Vagina (tissue), 2 donors: Measurements from ENCODE around the gene GEMIN7. TPM values are rescaled to one million over a fixed set of nuclear protein-coding genes. Genes with fewer than 3 reads are reported as not detected.

Experiments
- DNase-seq, 2 donors: peaks; one replicate each; pipeline ENCODE4 v3.0.0-alpha.2; 2017; ENCODE audit errors: extremely low spot score in 2 of 2
- H3K27ac ChIP-seq: fragments of 200-600 bp; sonication (generic); one replicate; pipeline ENCODE4 v1.5.1; 2019
- H3K27me3 ChIP-seq: fragments of 200-600 bp; sonication (generic); one replicate; pipeline ENCODE4 v1.5.1; 2019
- H3K36me3 ChIP-seq, 2 donors: fragments of 200-600 bp; sonication (generic); one replicate each; pipeline ENCODE4 v1.5.1; 2017 to 2019
- H3K4me1 ChIP-seq: fragments of 200-600 bp; sonication (generic); one replicate; pipeline ENCODE4 v1.5.1; 2019
- H3K4me3 ChIP-seq, 2 donors: fragments of 200-600 bp; sonication (generic); 1 replicate in 1 of 2; 2 replicates in 1 of 2; pipeline ENCODE4 v1.5.1; 2016 to 2019
- H3K9me3 ChIP-seq: fragments of 200-600 bp; sonication (generic); one replicate; pipeline ENCODE4 v1.5.1; 2019
- CTCF ChIP-seq, 3 experiments: fragments of 450-650 bp in 2 of 3; fragments of 200-600 bp in 1 of 3; sonication (generic) in 1 of 3; IDR thresholded peaks; one replicate each; pipeline ENCODE4 v1.5.1; 2017 to 2019; ENCODE audit warnings: antibody characterized with exemption in 3 of 3, mild to moderate bottlenecking in 2 of 3, moderate library complexity in 2 of 3
- POLR2A ChIP-seq, 2 donors: fragments of 450-650 bp; IDR thresholded peaks; one replicate each; pipeline ENCODE4 v1.6.1; 2017; ENCODE audit warnings: antibody characterized with exemption in 2 of 2, mild to moderate bottlenecking in 2 of 2, moderate library complexity in 2 of 2
- POLR2AphosphoS5 ChIP-seq, 2 donors: sonication (generic); formaldehyde crosslinking; IDR thresholded peaks; one replicate each; pipeline ENCODE4 v1.9.0; 2017; ENCODE audit warnings: antibody characterized with exemption in 2 of 2, mild to moderate bottlenecking in 2 of 2, low read depth in 1 of 2; ENCODE audit not compliant: insufficient read depth in 1 of 2
- intact Hi-C: fragments of 100-400 bp; cut with DNase I; formaldehyde crosslinking; loops from one replicate; pipeline ENCODE4 v1.15.1; 2023
- small RNA-seq: library from RNA; depleted of rRNA; stranded (forward); fragments of <200 nt; gene quantifications from one replicate; pipeline ENCODE3, GENCODE V24; 2016
- total RNA-seq: library from RNA; depleted of rRNA; stranded (reverse); fragments of >200 nt; gene quantifications from one replicate; pipeline ENCODE4 v1.2.3, GENCODE V29; 2016

The GEMIN7 gene
- total RNA-seq, 1 donor from 2014 or later: 42.0 TPM

- peaks cover 0 to 15% of the 10 kb centered on the region in 2 donors for H3K36me3 ChIP-seq
- H3K27me3 ChIP-seq: no peaks in the 10 kb centered on the region
- H3K27ac ChIP-seq: no peak overlapping the region
- H3K4me3 ChIP-seq: no peak overlapping the region
- no peaks in the 10 kb centered on the region for H3K9me3 ChIP-seq
- DNase-seq: no peak
- TF ChIP-seq CTCF (IDR thresholded peaks at IDR 0.05) (no peak), POLR2A (IDR thresholded peaks at IDR 0.05) (no peak), POLR2AphosphoS5 (IDR thresholded peaks at IDR 0.05; ENCODE audit: insufficient read depth in 1 of 2, low read depth in 1 of 2) (no peak)
- H3K4me1 ChIP-seq: no peaks in the 10 kb centered on the region
- intact Hi-C loops: no loop called here
Observed at GRCh38 chr19:45140144-45140503, 61.1 kb downstream of the GEMIN7 start.

GRCh38 chr19:45140533-45140932 is 61.5 kb downstream of the GEMIN7 start:
- H3K27ac ChIP-seq: no peak overlapping the region
- no peak overlapping the region for H3K4me3 ChIP-seq
- TF ChIP-seq POLR2A (IDR thresholded peaks at IDR 0.05) (no peak), CTCF (IDR thresholded peaks at IDR 0.05) (no peak), POLR2AphosphoS5 (IDR thresholded peaks at IDR 0.05; ENCODE audit: insufficient read depth in 1 of 2, low read depth in 1 of 2) (no peak)
- peaks cover 0 to 19% of the 10 kb centered on the region in 2 donors for H3K36me3 ChIP-seq
- no peaks in the 10 kb centered on the region for H3K4me1 ChIP-seq
- H3K27me3 ChIP-seq: no peaks in the 10 kb centered on the region
- no peak for DNase-seq
- intact Hi-C loops: no loop called here
- H3K9me3 ChIP-seq: no peaks in the 10 kb centered on the region

Small RNAs within 50 kb of the gene (small RNA-seq; reads per million reads assigned to genes)
- not detected for gene RNU6-611P

Other genes with a start within 250 kb of the GEMIN7 start
- gene NECTIN2, start 233.0 kb upstream of the GEMIN7 start, total RNA-seq: 72.9 TPM
- 31.4 TPM for gene TOMM40, start 188.0 kb upstream of the GEMIN7 start, total RNA-seq
- 170 TPM for gene APOE, start 173.5 kb upstream of the GEMIN7 start, total RNA-seq
- 14.5 TPM for gene APOC1, start 164.7 kb upstream of the GEMIN7 start, total RNA-seq
- gene APOC4, start 137.0 kb upstream of the GEMIN7 start, total RNA-seq: not detected
- not detected for gene APOC2, start 133.2 kb upstream of the GEMIN7 start, total RNA-seq
- 130 TPM for gene CLPTM1, start 123.9 kb upstream of the GEMIN7 start, total RNA-seq
- gene RELB, start 77.8 kb upstream of the GEMIN7 start, total RNA-seq: 2.9 TPM
- 93.5 TPM for gene CLASRP, start 40.2 kb upstream of the GEMIN7 start, total RNA-seq
- gene ZNF296, start 2.8 kb upstream of the GEMIN7 start, total RNA-seq: 5.6 TPM
- gene PPP1R37, start 13.9 kb downstream of the GEMIN7 start, total RNA-seq: 23.8 TPM
- gene NKPD1, start 81.7 kb downstream of the GEMIN7 start, total RNA-seq: 14.0 TPM
- 28.7 TPM for gene TRAPPC6A, start 99.0 kb downstream of the GEMIN7 start, total RNA-seq
- gene BLOC1S3, start 99.5 kb downstream of the GEMIN7 start, total RNA-seq: 12.5 TPM
- gene EXOC3L2, start 166.1 kb downstream of the GEMIN7 start, total RNA-seq: 6.1 TPM
- 16.7 TPM for gene MARK4, start 172.0 kb downstream of the GEMIN7 start, total RNA-seq
- gene CKM, start 243.6 kb downstream of the GEMIN7 start, total RNA-seq: not detected